H1 (cell line): ENCODE data around the gene LSM11. TPM values are rescaled to one million over a fixed set of nuclear protein-coding genes. Genes with fewer than 3 reads are reported as not detected.
A peak's percentile ranks its signal among the peaks of the same experiment; 100 is the strongest.

ENCODE experiments used
- CTCF ChIA-PET: fragments of 300-600 bp; sonication (Branson Sonifier 250); formaldehyde crosslinking; loops from one replicate; lab custom pipeline; 2021; ENCODE audit not compliant: partially characterized antibody; lab: Charles Lee
- POLR2A ChIA-PET: fragments of 300-600 bp; sonication (Branson Sonifier 250); formaldehyde crosslinking; loops from one replicate; lab custom pipeline; 2021; ENCODE audit warnings: inconsistent platforms; ENCODE audit not compliant: partially characterized antibody; lab: Charles Lee
- DNase-seq, 2 experiments: peaks; one replicate each; pipeline versions ENCODE4 v3.0.0 to v3.0.0-alpha.2; 2010 to 2022; ENCODE audit warnings: low spot score in 2 of 2, low read depth in 1 of 2, mixed read lengths in 1 of 2
- FAIRE-seq: peaks from 2 replicates; lab custom pipeline; 2011; peaks lifted over from hg19 to GRCh38; lab: Jason Lieb, UNC
- H2AFZ ChIP-seq: 2 replicates; pipeline ENCODE4 v1.8.1; 2012; ENCODE audit warnings: low read length, inconsistent platforms
- H2AK5ac ChIP-seq: 2 replicates; pipeline ENCODE4 v1.6.1; 2013; ENCODE audit warnings: low read depth, low read length
- H2BK120ac ChIP-seq: replicated peaks from 2 replicates; pipeline ENCODE3; 2013; ENCODE audit warnings: low read depth, low read length, inconsistent platforms
- H2BK12ac ChIP-seq: 2 replicates; pipeline ENCODE4 v1.6.1; 2013; ENCODE audit warnings: low read depth, low read length
- H2BK15ac ChIP-seq: 2 replicates; pipeline ENCODE4 v1.6.1; 2013; ENCODE audit warnings: low read length
- H2BK20ac ChIP-seq: 2 replicates; pipeline ENCODE4 v1.6.1; 2013; ENCODE audit warnings: low read length
- H2BK5ac ChIP-seq: 2 replicates; pipeline ENCODE4 v1.6.1; 2013; ENCODE audit warnings: low read depth, low read length
- H3K14ac ChIP-seq: 2 replicates; pipeline ENCODE4 v1.6.1; 2013; ENCODE audit warnings: inconsistent platforms; ENCODE audit not compliant: insufficient read length
- H3K18ac ChIP-seq: 2 replicates; pipeline ENCODE4 v1.6.1; 2013; ENCODE audit warnings: low read length; ENCODE audit errors: extremely low read depth
- H3K23ac ChIP-seq: 2 replicates; pipeline ENCODE4 v1.6.1; 2013; ENCODE audit warnings: inconsistent platforms; ENCODE audit not compliant: insufficient read length
- H3K23me2 ChIP-seq: 2 replicates; pipeline ENCODE4 v1.6.1; 2013; ENCODE audit warnings: low read depth, low read length
- H3K27ac ChIP-seq: 2 replicates; pipeline ENCODE4 v1.6.1; 2011; ENCODE audit warnings: low read depth, low read length, inconsistent platforms
- H3K27me3 ChIP-seq, 4 experiments: replicated peaks in 1 of 4; 1 replicate in 1 of 4; 2 replicates in 3 of 4; pipeline versions ENCODE4 v1.6.1 to v1.8.1; 2011 to 2013; ENCODE audit warnings: low read length in 3 of 4, mild to moderate bottlenecking in 3 of 4, inconsistent platforms in 2 of 4, mixed read lengths in 2 of 4, moderate library complexity in 1 of 4; ENCODE audit not compliant: control insufficient read depth in 3 of 4, insufficient read depth in 3 of 4; ENCODE audit errors: extremely low read depth in 1 of 4
- H3K36me3 ChIP-seq, 4 experiments: 2 replicates each; pipeline versions ENCODE4 v1.6.1 to v1.8.1; 2011 to 2013; ENCODE audit warnings: mild to moderate bottlenecking in 4 of 4, low read length in 3 of 4, moderate library complexity in 2 of 4, control low read depth in 1 of 4, inconsistent platforms in 1 of 4; ENCODE audit not compliant: insufficient read depth in 4 of 4, control insufficient read depth in 2 of 4
- H3K4ac ChIP-seq: replicated peaks from 2 replicates; pipeline ENCODE3; 2013; ENCODE audit warnings: low read length, low read depth, mixed read lengths, inconsistent platforms; ENCODE audit not compliant: insufficient read length
- H3K4me1 ChIP-seq, 4 experiments: replicated peaks in 1 of 4; 1 replicate in 1 of 4; 2 replicates in 3 of 4; pipeline versions ENCODE4 v1.6.1 to v1.8.1; 2011 to 2013; ENCODE audit warnings: low read length in 3 of 4, inconsistent platforms in 2 of 4, mixed read lengths in 1 of 4; ENCODE audit not compliant: insufficient read depth in 4 of 4, control insufficient read depth in 3 of 4
- H3K4me2 ChIP-seq, 2 experiments: 2 replicates each; pipeline versions ENCODE4 v1.6.1 to v1.8.1; 2011 to 2013; ENCODE audit warnings: low read depth in 2 of 2, low read length in 2 of 2, control low read depth in 1 of 2, inconsistent platforms in 1 of 2, mild to moderate bottlenecking in 1 of 2; ENCODE audit not compliant: insufficient read depth in 1 of 2
- H3K4me3 ChIP-seq, 4 experiments: fragments of 200-600, 300-600 bp in 1 of 4; sonication (generic), shearing (Covaris generic), sonication (Bioruptor Twin) in 1 of 4; 2 replicates each; pipeline versions ENCODE4 v1.5.1 to v1.8.1; 2011 to 2016; ENCODE audit warnings: low read length in 4 of 4, low read depth in 3 of 4, control low read depth in 2 of 4, inconsistent platforms in 2 of 4, mild to moderate bottlenecking in 2 of 4, mixed read lengths in 1 of 4, moderate library complexity in 1 of 4; ENCODE audit not compliant: insufficient read depth in 2 of 4; ENCODE audit errors: extremely low read depth in 1 of 4
- H3K56ac ChIP-seq: replicated peaks from 2 replicates; pipeline ENCODE3; 2013; ENCODE audit warnings: low read depth, mild to moderate bottlenecking, mixed read lengths, low read length, inconsistent platforms; ENCODE audit not compliant: insufficient read length
- H3K79me1 ChIP-seq: 2 replicates; pipeline ENCODE4 v1.6.1; 2013; ENCODE audit warnings: low read depth, low read length, control low read depth
- H3K79me2 ChIP-seq, 2 experiments: 2 replicates each; pipeline versions ENCODE4 v1.6.1 to v1.8.1; 2012 to 2013; ENCODE audit warnings: low read length in 2 of 2, mild to moderate bottlenecking in 2 of 2, inconsistent platforms in 1 of 2; ENCODE audit not compliant: insufficient read depth in 2 of 2, control insufficient read depth in 1 of 2
- H3K9ac ChIP-seq, 4 experiments: replicated peaks in 1 of 4; 1 replicate in 1 of 4; 2 replicates in 3 of 4; pipeline versions ENCODE4 v1.6.1 to v1.8.1; 2011 to 2013; ENCODE audit warnings: low read depth in 3 of 4, low read length in 3 of 4, control low read depth in 2 of 4, mild to moderate bottlenecking in 2 of 4, moderate library complexity in 2 of 4, inconsistent platforms in 1 of 4; ENCODE audit errors: extremely low read depth in 1 of 4
- H3K9me3 ChIP-seq, 2 experiments: 2 replicates each; pipeline versions ENCODE4 v1.6.1 to v1.8.1; 2012 to 2013; ENCODE audit warnings: mild to moderate bottlenecking in 2 of 2, moderate library complexity in 2 of 2, control low read depth in 1 of 2, inconsistent platforms in 1 of 2, low read depth in 1 of 2, low read length in 1 of 2, mixed read lengths in 1 of 2; ENCODE audit not compliant: insufficient read depth in 2 of 2
- H4K20me1 ChIP-seq, 2 experiments: replicated peaks in 1 of 2; 2 replicates each; pipeline versions ENCODE3 to v1.8.1; 2011 to 2013; ENCODE audit warnings: inconsistent platforms in 2 of 2, low read length in 2 of 2, mild to moderate bottlenecking in 1 of 2; ENCODE audit not compliant: insufficient read depth in 2 of 2, control insufficient read depth in 1 of 2
- H4K5ac ChIP-seq: 2 replicates; pipeline ENCODE4 v1.6.1; 2013; ENCODE audit warnings: low read length, low read depth, mixed read lengths, inconsistent platforms; ENCODE audit not compliant: insufficient read length
- H4K8ac ChIP-seq: 2 replicates; pipeline ENCODE4 v1.8.0; 2013; ENCODE audit warnings: mild to moderate bottlenecking, moderate library complexity, low read length, inconsistent platforms; ENCODE audit not compliant: insufficient read depth; ENCODE audit errors: extremely low read depth
- H4K91ac ChIP-seq: replicated peaks from 2 replicates; pipeline ENCODE3; 2013; ENCODE audit warnings: low read length, mixed read lengths, inconsistent platforms; ENCODE audit not compliant: insufficient read length
- CBX5 ChIP-seq: fragments of 300-800, 300-1000 bp; sonication (generic); IDR thresholded peaks from 2 replicates; pipeline ENCODE4 v1.7.1; 2016; ENCODE audit warnings: antibody characterized with exemption, low read length, low read depth
- E2F6 ChIP-seq: IDR thresholded peaks from 2 replicates; pipeline ENCODE4 v1.6.1; 2012; ENCODE audit warnings: inconsistent platforms
- GABPA ChIP-seq: IDR thresholded peaks from 2 replicates; pipeline ENCODE4 v1.6.1; 2011; ENCODE audit warnings: mild to moderate bottlenecking, low read length, moderate library complexity, borderline replicate concordance; ENCODE audit not compliant: insufficient read depth
- GTF2F1 ChIP-seq: IDR thresholded peaks from 2 replicates; pipeline ENCODE4 v1.6.1; 2012; ENCODE audit warnings: low read depth, low read length, improper control_type of control experiment, borderline replicate concordance
- HDAC6 ChIP-seq: IDR thresholded peaks from one replicate; pipeline ENCODE4 v1.7.1; 2012; ENCODE audit warnings: low read depth, mild to moderate bottlenecking, inconsistent platforms, low read length, moderate library complexity
- SAP30 ChIP-seq: fragments of 300-600 bp; sonication (generic); IDR thresholded peaks from 2 replicates; pipeline ENCODE4 v1.7.1; 2012; ENCODE audit warnings: low read length, moderate library complexity, mild to moderate bottlenecking, inconsistent platforms; ENCODE audit not compliant: insufficient read depth, insufficient replicate concordance
- SP2 ChIP-seq: IDR thresholded peaks from 2 replicates; pipeline ENCODE4 v1.6.1; 2012; ENCODE audit warnings: mild to moderate bottlenecking, low read length, inconsistent platforms
- TAF1 ChIP-seq: IDR thresholded peaks from 2 replicates; pipeline ENCODE4 v1.6.1; 2011; ENCODE audit warnings: mild to moderate bottlenecking, low read depth, low read length
- TBP ChIP-seq: IDR thresholded peaks from 2 replicates; pipeline ENCODE4 v1.6.1; 2011; ENCODE audit warnings: low read depth, low read length, improper control_type of control experiment
- YY1 ChIP-seq: IDR thresholded peaks from 2 replicates; pipeline ENCODE4 v1.6.1; 2011; ENCODE audit warnings: low read depth, mild to moderate bottlenecking, low read length
- WGBS, 2 experiments: shearing (Covaris generic) in 1 of 2; methylation state at CpG; one replicate each; pipeline versions ENCODE4 v1.1.6 to v1.1.7; 2013 to 2015; ENCODE audit warnings: low lambda C conversion rate in 2 of 2, mixed read lengths in 2 of 2, inconsistent platforms in 1 of 2, low coverage in 1 of 2, missing lambda C conversion rate in 1 of 2; ENCODE audit not compliant: insufficient replicate concordance in 2 of 2, insufficient coverage in 1 of 2, insufficient read length in 1 of 2; ENCODE audit errors: extremely low coverage in 1 of 2, missing lambda C conversion rate in 1 of 2; 5-methylcytosine and 5-hydroxymethylcytosine counted together
- polyA plus RNA-seq, 7 experiments: library from polyadenylated mRNA; depleted of rRNA in 3 of 7; stranded (reverse) in 5 of 7; unstranded in 2 of 7; fragments of >200 nt in 5 of 7; fragments of 200-250 nt in 2 of 7; gene quantifications; 1 replicate in 5 of 7; 2 replicates in 1 of 7; 4 replicates in 1 of 7; pipeline versions ENCODE4 v1.2.1 to v1.2.3, GENCODE V29; 2011 to 2013; ENCODE audit warnings: missing spikeins in 2 of 7, mixed read lengths in 2 of 7
- total RNA-seq: library from RNA; stranded (reverse); fragmentation: NEBNext Ultra II Directional; extraction: Animal tissue kit (Norgen Biotek cat#: 25700); gene quantifications from 2 replicates; pipeline ENCODE4 v1.2.1, GENCODE V29; 2021

LSM11 gene
- total and polyA plus RNA-seq, 2 of the 8 experiments (the other 6 are each of a cell fraction or from before 2014, with no cell fraction given), result 1.8 to 3.9 TPM

- peaks cover 0 to 26% (median 6%) of the 10 kb centered on the region in 4 experiments; a peak in 5 of 8 replicates for H3K36me3 ChIP-seq
- FAIRE-seq, result peak; percentile 68
- peak within 1 kb of the TSS; percentile 50 for H3K56ac ChIP-seq
- H4K91ac ChIP-seq, result peak within 1 kb of the TSS; percentile 96
- peak; percentile 94 to 100 for DNase-seq
- peak within 1 kb of the TSS; percentile 79 to 98 (median 90) for H3K4me3 ChIP-seq
- peak within 1 kb of the TSS; percentile 70 to 77 for H3K4me2 ChIP-seq
- H3K79me1 ChIP-seq, result no peaks in the 10 kb centered on the region
- H4K8ac ChIP-seq, result peak within 1 kb of the TSS; percentile 98; the same call in 1 of the 2 replicates
- H3K23me2 ChIP-seq, result peaks cover 4% of the 10 kb centered on the region; the same call in 1 of the 2 replicates
- H3K18ac ChIP-seq, result peak within 1 kb of the TSS; percentile 98; the same call in 1 of the 2 replicates
- H3K9ac ChIP-seq, result peak within 1 kb of the TSS in 3 of 4 experiments; percentile 84 to 99 (median 94); a peak in 6 of 7 replicates
- H2BK5ac ChIP-seq, result peak within 1 kb of the TSS; percentile 96
- H3K27ac ChIP-seq, result peak within 1 kb of the TSS; percentile 96
- H4K5ac ChIP-seq, result peak within 1 kb of the TSS; percentile 98
- ChIA-PET POLR2A (interaction anchor here (1.0 to 1.8 kb wide), 7 partner anchors 9 to 262 kb away, joined by 3 to 10 read pairs (median 4); partner anchors contain the start of gene LSM11), CTCF (interaction anchor here (0.9 to 2.9 kb wide), 6 partner anchors 12 to 389 kb away, joined by 3 to 11 read pairs (median 4); partner anchors contain the start of gene LSM11)
- no peaks in the 10 kb centered on the region for H3K9me3 ChIP-seq
- H2AFZ ChIP-seq, result peak within 1 kb of the TSS; percentile 99
- no peak within 1 kb of the TSS for H2BK20ac ChIP-seq
- H3K4ac ChIP-seq, result no peak within 1 kb of the TSS
- H2BK12ac ChIP-seq, result peak within 1 kb of the TSS; percentile 89
- no peaks in the 10 kb centered on the region for H3K4me1 ChIP-seq
- no peaks in the 10 kb centered on the region for H3K27me3 ChIP-seq
- WGBS, 2 experiments, result 5% methylated on average over 47 of the region's 47 CpGs; no CpG with 5 or more reads in 1 of the 2 experiments
- no peaks in the 10 kb centered on the region; a peak in 1 of 4 replicates for H3K79me2 ChIP-seq
- H3K14ac ChIP-seq, result no peak within 1 kb of the TSS
- no peak within 1 kb of the TSS; the same call in 1 of the 2 replicates for H2BK15ac ChIP-seq
- H3K23ac ChIP-seq, result no peak within 1 kb of the TSS
- H2BK120ac ChIP-seq, result no peak within 1 kb of the TSS
- no peak within 1 kb of the TSS for H2AK5ac ChIP-seq
- H4K20me1 ChIP-seq, result no peaks in the 10 kb centered on the region
- TF ChIP-seq SP2 (peak; percentile 95), SAP30 (peak; percentile 96), E2F6 (peak; percentile 61), HDAC6 (no peak), GABPA (peak; percentile 88), GTF2F1 (0 out of 2 replicates have a peak, but pooled peaks have one; percentile 51), CBX5 (no peak), TBP (peak; percentile 21), TAF1 (peak; percentile 90), YY1 (peak; percentile 79)
These were observed 12.0 kb upstream of the LSM11 start, which contains the start of gene THG1L for GRCh38 chr5:157731272-157732129. THG1L (plus strand) TSS chr5:157731420; CDS start chr5:157731441, 21 bp downstream.
